H9 (cell line): ENCODE measurements around the gene PEX26. TPM values are rescaled to one million over a fixed set of nuclear protein-coding genes. Genes with fewer than 3 reads are reported as not detected.

Experiments
- DNase-seq: peaks from one replicate; pipeline ENCODE4 v3.0.0-alpha.2; 2017
- H2AFZ ChIP-seq: one replicate; pipeline ENCODE4 v1.6.1; 2013; ENCODE audit warnings: mild to moderate bottlenecking, low read length, control low read depth, moderate library complexity
- H2AK5ac ChIP-seq: 2 replicates; pipeline ENCODE4 v1.6.1; 2013; ENCODE audit warnings: low read length, control low read depth, mixed read lengths; ENCODE audit not compliant: insufficient read length
- H2BK120ac ChIP-seq: one replicate; pipeline ENCODE4 v1.6.1; 2013; ENCODE audit warnings: low read depth, mild to moderate bottlenecking, low read length, control low read depth, inconsistent platforms; ENCODE audit not compliant: poor library complexity, severe bottlenecking
- H2BK12ac ChIP-seq: 2 replicates; pipeline ENCODE4 v1.6.1; 2013; ENCODE audit warnings: low read length, control low read depth, mixed read lengths, low read depth; ENCODE audit not compliant: insufficient read length
- H2BK15ac ChIP-seq: 2 replicates; pipeline ENCODE4 v1.6.1; 2013; ENCODE audit warnings: low read depth, low read length, control low read depth
- H2BK20ac ChIP-seq: one replicate; pipeline ENCODE4 v1.6.1; 2013; ENCODE audit warnings: low read depth, mild to moderate bottlenecking, low read length, control low read depth, inconsistent platforms; ENCODE audit not compliant: poor library complexity, severe bottlenecking
- H2BK5ac ChIP-seq: 2 replicates; pipeline ENCODE4 v1.6.1; 2013; ENCODE audit warnings: low read length, control low read depth, mixed read lengths; ENCODE audit not compliant: insufficient read length
- H3K14ac ChIP-seq: 2 replicates; pipeline ENCODE4 v1.6.1; 2013; ENCODE audit warnings: low read length, control low read depth; ENCODE audit not compliant: insufficient read depth
- H3K18ac ChIP-seq: 2 replicates; pipeline ENCODE4 v1.6.1; 2013; ENCODE audit warnings: low read depth, mild to moderate bottlenecking, mixed read lengths, low read length, control low read depth; ENCODE audit not compliant: insufficient read length
- H3K23ac ChIP-seq: 2 replicates; pipeline ENCODE4 v1.6.1; 2013; ENCODE audit warnings: low read length, control low read depth, mixed read lengths, low read depth; ENCODE audit not compliant: insufficient read length
- H3K23me2 ChIP-seq: 2 replicates; pipeline ENCODE4 v1.6.1; 2013; ENCODE audit warnings: low read depth, mild to moderate bottlenecking, mixed read lengths, low read length, control low read depth; ENCODE audit not compliant: insufficient read length, poor library complexity, severe bottlenecking
- H3K27ac ChIP-seq: 2 replicates; pipeline ENCODE4 v1.5.1; 2013; ENCODE audit warnings: low read length, control low read depth, mixed read lengths, low read depth; ENCODE audit not compliant: insufficient read length
- H3K27me3 ChIP-seq: 2 replicates; pipeline ENCODE4 v1.6.1; 2013; ENCODE audit warnings: low read length, control low read depth, inconsistent platforms; ENCODE audit not compliant: insufficient read depth
- H3K4ac ChIP-seq: 2 replicates; pipeline ENCODE4 v1.6.1; 2013; ENCODE audit warnings: low read depth, mild to moderate bottlenecking, control low read depth, inconsistent platforms, low read length, moderate library complexity
- H3K4me1 ChIP-seq: 2 replicates; pipeline ENCODE4 v1.6.1; 2013; ENCODE audit warnings: low read length, control low read depth, inconsistent platforms; ENCODE audit not compliant: insufficient read depth
- H3K4me2 ChIP-seq: 2 replicates; pipeline ENCODE4 v1.6.1; 2013; ENCODE audit warnings: low read length, control low read depth, mixed read lengths; ENCODE audit not compliant: insufficient read length, insufficient read depth
- H3K56ac ChIP-seq: 2 replicates; pipeline ENCODE4 v1.6.1; 2013; ENCODE audit warnings: low read depth, mild to moderate bottlenecking, mixed read lengths, low read length, control low read depth; ENCODE audit not compliant: insufficient read length
- H3K79me1 ChIP-seq: 2 replicates; pipeline ENCODE4 v1.6.1; 2013; ENCODE audit warnings: low read depth, mild to moderate bottlenecking, moderate library complexity, low read length, control low read depth, inconsistent platforms; ENCODE audit not compliant: insufficient read depth, poor library complexity, severe bottlenecking
- H3K79me2 ChIP-seq: 2 replicates; pipeline ENCODE4 v1.6.1; 2013; ENCODE audit warnings: low read length, control low read depth, inconsistent platforms; ENCODE audit not compliant: insufficient read depth
- H3K9ac ChIP-seq: 2 replicates; pipeline ENCODE4 v1.6.1; 2013; ENCODE audit warnings: low read length, control low read depth, mixed read lengths; ENCODE audit not compliant: insufficient read length; ENCODE audit errors: extremely low read depth
- H3K9me3 ChIP-seq: one replicate; pipeline ENCODE4 v1.6.1; 2013; ENCODE audit warnings: low read depth, low read length, inconsistent platforms; ENCODE audit not compliant: control insufficient read depth
- H3T11ph ChIP-seq: one replicate; pipeline ENCODE4 v1.6.1; 2013; ENCODE audit warnings: mild to moderate bottlenecking, low read length, control low read depth, inconsistent platforms
- H4K20me1 ChIP-seq: one replicate; pipeline ENCODE4 v1.6.1; 2013; ENCODE audit not compliant: control insufficient read depth, insufficient read length, insufficient read depth
- H4K5ac ChIP-seq: 2 replicates; pipeline ENCODE4 v1.6.1; 2013; ENCODE audit warnings: low read depth, mild to moderate bottlenecking, mixed read lengths, low read length, control low read depth; ENCODE audit not compliant: insufficient read length
- H4K8ac ChIP-seq: replicated peaks from 2 replicates; pipeline ENCODE4 v1.6.1; 2013; ENCODE audit warnings: low read length, control low read depth, mixed read lengths, low read depth; ENCODE audit not compliant: insufficient read length
- H4K91ac ChIP-seq: 2 replicates; pipeline ENCODE4 v1.6.1; 2013; ENCODE audit warnings: low read depth, mild to moderate bottlenecking, moderate library complexity, mixed read lengths, low read length, control low read depth; ENCODE audit not compliant: insufficient read length
- H3K27ac Mint-ChIP-seq, 3 experiments: 2 replicates in 2 of 3; 3 replicates in 1 of 3; pipeline ENCODE4 v1.8.0; 2020 to 2021; ENCODE audit warnings: mixed read lengths in 3 of 3, mild to moderate bottlenecking in 1 of 3, moderate library complexity in 1 of 3
- H3K27me3 Mint-ChIP-seq: 2 replicates; pipeline ENCODE4 v1.8.0; 2021; ENCODE audit warnings: low read depth, mild to moderate bottlenecking, moderate library complexity, mixed read lengths
- H3K36me3 Mint-ChIP-seq, 3 experiments: 2 replicates in 2 of 3; 3 replicates in 1 of 3; pipeline ENCODE4 v1.8.0; 2020 to 2021; ENCODE audit warnings: low read depth in 3 of 3, mixed read lengths in 3 of 3; ENCODE audit not compliant: insufficient read depth in 1 of 3
- H3K4me1 Mint-ChIP-seq, 2 experiments: 2 replicates each; pipeline ENCODE4 v1.8.0; 2020; ENCODE audit warnings: mixed read lengths in 2 of 2
- H3K4me3 Mint-ChIP-seq, 2 experiments: 2 replicates in 1 of 2; 3 replicates in 1 of 2; pipeline ENCODE4 v1.8.0; 2020 to 2021; ENCODE audit warnings: mild to moderate bottlenecking in 2 of 2, mixed read lengths in 2 of 2, moderate library complexity in 1 of 2
- H3K9me3 Mint-ChIP-seq, 2 experiments: 2 replicates in 1 of 2; 3 replicates in 1 of 2; pipeline ENCODE4 v1.8.0; 2020; ENCODE audit warnings: mild to moderate bottlenecking in 2 of 2, mixed read lengths in 2 of 2, moderate library complexity in 1 of 2
- WGBS: extraction: QIAGEN DNeasy Blood & Tissue Kit; methylation state at CpG from one replicate; pipeline ENCODE4 v1.1.7; 2013; ENCODE audit warnings: missing lambda C conversion rate, low lambda C conversion rate, mixed read lengths; ENCODE audit not compliant: insufficient read length; ENCODE audit errors: extremely low coverage; 5-methylcytosine and 5-hydroxymethylcytosine counted together
- total RNA-seq: library from RNA; stranded (reverse); gene quantifications from 2 replicates; pipeline ENCODE4 v1.2.1, GENCODE V29; 2021
- TF ChIP-seq, protein P1 (sequence below): fragments of 200-600 bp; sonication (generic); conservative IDR thresholded peaks from 3 replicates; pipeline ENCODE4 v1.8.0; 2021; ENCODE audit warnings: antibody characterized with exemption, mild to moderate bottlenecking

Gene PEX26
- total RNA-seq, 1 experiment from 2014 or later: 35.4 TPM

GRCh38 chr22:18154821-18155390 is 77.1 kb downstream of the PEX26 start:
- Mint-ChIP-seq H3K4me3 (no peak overlapping the region), H3K4me1 (peaks cover 11% of the 10 kb centered on the region in 2 experiments), H3K27me3 (peaks cover 29% of the 10 kb centered on the region), H3K27ac (no peak overlapping the region), H3K36me3 (no peaks in the 10 kb centered on the region; a peak in 1 of 7 replicates), H3K9me3 (no peaks in the 10 kb centered on the region; a peak in 2 of 5 replicates)
- DNase-seq: no peak
- H2BK120ac ChIP-seq: no peak overlapping the region
- no CpG with 5 or more reads among the region's 8 CpGs for WGBS
- H3K4me2 ChIP-seq: no peak overlapping the region
- no peak overlapping the region for H3K27ac ChIP-seq
- no peaks in the 10 kb centered on the region for H4K20me1 ChIP-seq
- H3K4ac ChIP-seq: no peak overlapping the region
- H3K18ac ChIP-seq: no peak overlapping the region
- no peak overlapping the region for H3K56ac ChIP-seq
- H3K4me1 ChIP-seq: no peaks in the 10 kb centered on the region
- H2BK5ac ChIP-seq: no peak overlapping the region
- no peaks in the 10 kb centered on the region for H3K79me1 ChIP-seq
- no peak overlapping the region for H4K5ac ChIP-seq
- TF ChIP-seq, protein P1, sequence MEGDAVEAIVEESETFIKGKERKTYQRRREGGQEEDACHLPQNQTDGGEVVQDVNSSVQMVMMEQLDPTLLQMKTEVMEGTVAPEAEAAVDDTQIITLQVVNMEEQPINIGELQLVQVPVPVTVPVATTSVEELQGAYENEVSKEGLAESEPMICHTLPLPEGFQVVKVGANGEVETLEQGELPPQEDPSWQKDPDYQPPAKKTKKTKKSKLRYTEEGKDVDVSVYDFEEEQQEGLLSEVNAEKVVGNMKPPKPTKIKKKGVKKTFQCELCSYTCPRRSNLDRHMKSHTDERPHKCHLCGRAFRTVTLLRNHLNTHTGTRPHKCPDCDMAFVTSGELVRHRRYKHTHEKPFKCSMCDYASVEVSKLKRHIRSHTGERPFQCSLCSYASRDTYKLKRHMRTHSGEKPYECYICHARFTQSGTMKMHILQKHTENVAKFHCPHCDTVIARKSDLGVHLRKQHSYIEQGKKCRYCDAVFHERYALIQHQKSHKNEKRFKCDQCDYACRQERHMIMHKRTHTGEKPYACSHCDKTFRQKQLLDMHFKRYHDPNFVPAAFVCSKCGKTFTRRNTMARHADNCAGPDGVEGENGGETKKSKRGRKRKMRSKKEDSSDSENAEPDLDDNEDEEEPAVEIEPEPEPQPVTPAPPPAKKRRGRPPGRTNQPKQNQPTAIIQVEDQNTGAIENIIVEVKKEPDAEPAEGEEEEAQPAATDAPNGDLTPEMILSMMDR: no peak
- H3K23me2 ChIP-seq: no peaks in the 10 kb centered on the region
- no peak overlapping the region for H2AK5ac ChIP-seq
- H4K8ac ChIP-seq: no peak overlapping the region
- H2BK15ac ChIP-seq: no peak overlapping the region
- no peak overlapping the region for H3T11ph ChIP-seq
- H2BK20ac ChIP-seq: no peak overlapping the region
- no peaks in the 10 kb centered on the region for H3K27me3 ChIP-seq
- no peak overlapping the region for H3K23ac ChIP-seq
- H4K91ac ChIP-seq: no peak overlapping the region
- H2BK12ac ChIP-seq: no peak overlapping the region
- H2AFZ ChIP-seq: no peak overlapping the region
- no peaks in the 10 kb centered on the region for H3K79me2 ChIP-seq
- no peak overlapping the region for H3K9ac ChIP-seq
- H3K9me3 ChIP-seq: no peaks in the 10 kb centered on the region
- H3K14ac ChIP-seq: no peak overlapping the region

Other genes starting within 250 kb of the PEX26 start
- gene MICAL3, start 53.4 kb upstream of the PEX26 start, total RNA-seq: 41.6 and 50.2 TPM in 2 replicates
- 1.6 and 2.0 TPM in 2 replicates for gene TUBA8, start 32.8 kb downstream of the PEX26 start, total RNA-seq
- gene USP18, start 72.2 kb downstream of the PEX26 start, total RNA-seq: 2.8 TPM in 2 replicates